Retina (tissue), 1 donor: ENCODE results near the gene ERO1B.

Source experiments
- DNase-seq: peaks from one replicate; pipeline ENCODE4 v3.0.0-alpha.2; 2016

ERO1B gene

GRCh38 chr1:236292425-236292824, 10.7 kb upstream of the ERO1B start:
- no peak for DNase-seq

- no peak for DNase-seq
These were observed 7.9 kb upstream of the ERO1B start for GRCh38 chr1:236289492-236290131.

- no peak for DNase-seq
These were observed 6.8 kb upstream of the ERO1B start for GRCh38 chr1:236288620-236288976.

GRCh38 chr1:236287757-236288619, 6.2 kb upstream of the ERO1B start:
- DNase-seq = no peak

GRCh38 chr1:236287356-236287755, 5.6 kb upstream of the ERO1B start:
- no peak for DNase-seq

GRCh38 chr1:236284291-236284721, 2.5 kb upstream of the ERO1B start:
- DNase-seq = no peak

- no peak for DNase-seq
These were observed 961 bp upstream of the ERO1B start for GRCh38 chr1:236282719-236283118.

- DNase-seq = no peak
These were observed 613 bp upstream of the ERO1B start for GRCh38 chr1:236282425-236282716.

GRCh38 chr1:236281198-236281653, 532 bp downstream of the ERO1B start:
- DNase-seq = no peak

GRCh38 chr1:236280438-236281197, 1.1 kb downstream of the ERO1B start:
- no peak for DNase-seq

- no peak for DNase-seq
These were observed 6.2 kb downstream of the ERO1B start for GRCh38 chr1:236275586-236275985.

- DNase-seq = no peak
These were observed 6.7 kb downstream of the ERO1B start for GRCh38 chr1:236275061-236275460.

- no peak for DNase-seq
These were observed 8.4 kb downstream of the ERO1B start for GRCh38 chr1:236273358-236273757.

GRCh38 chr1:236269439-236269838, 12.3 kb downstream of the ERO1B start:
- no peak for DNase-seq

GRCh38 chr1:236261898-236262297, 19.9 kb downstream of the ERO1B start:
- DNase-seq = no peak

- DNase-seq = no peak
These were observed 20.7 kb downstream of the ERO1B start for GRCh38 chr1:236261033-236261432.

- DNase-seq = no peak
These were observed 22.7 kb downstream of the ERO1B start for GRCh38 chr1:236259043-236259442.

- DNase-seq = no peak
These were observed 23.6 kb downstream of the ERO1B start for GRCh38 chr1:236258114-236258622.

GRCh38 chr1:236257216-236257615, 24.5 kb downstream of the ERO1B start:
- no peak for DNase-seq

- no peak for DNase-seq
These were observed 27.7 kb downstream of the ERO1B start for GRCh38 chr1:236253918-236254637.

- no peak for DNase-seq
These were observed 28.6 kb downstream of the ERO1B start for GRCh38 chr1:236253119-236253518.

- no peak for DNase-seq
These were observed 30.2 kb downstream of the ERO1B start for GRCh38 chr1:236251587-236251986.

- no peak for DNase-seq
These were observed 34.5 kb downstream of the ERO1B start for GRCh38 chr1:236247286-236247685.
